ENCODE data around the gene ITGA11.

ITGA11 gene

GRCh38 chr15:68285259-68285980, 146.5 kb downstream of the ITGA11 start:
- no peak for DNase-seq

- no peak for DNase-seq
Measured at GRCh38 chr15:68284616-68285258, 147.2 kb downstream of the ITGA11 start.

- DNase-seq, result no peak
Measured at GRCh38 chr15:68283401-68283800, 148.6 kb downstream of the ITGA11 start.

- no peak for DNase-seq
Measured at GRCh38 chr15:68281008-68281407, 151.0 kb downstream of the ITGA11 start.

- DNase-seq, result no peak
Measured at GRCh38 chr15:68279779-68280753, 151.9 kb downstream of the ITGA11 start.

- peak; percentile 45 for DNase-seq
Measured at GRCh38 chr15:68278595-68279405, 153.2 kb downstream of the ITGA11 start.

GRCh38 chr15:68278345-68278594, 153.7 kb downstream of the ITGA11 start:
- DNase-seq, result no peak

- peak; percentile 93 for DNase-seq
Measured at GRCh38 chr15:68277603-68278344, 154.2 kb downstream of the ITGA11 start, which contains the start of gene FEM1B. Gene FEM1B (plus strand): TSS chr15:68277745. CDS start chr15:68278418, 673 bp downstream.

GRCh38 chr15:68277131-68277602, 154.8 kb downstream of the ITGA11 start:
- DNase-seq, result peak; percentile 70

- DNase-seq, result no peak
Measured at GRCh38 chr15:68276668-68277067, 155.3 kb downstream of the ITGA11 start.

- no peak for DNase-seq
Measured at GRCh38 chr15:68275165-68275746, 156.7 kb downstream of the ITGA11 start.

GRCh38 chr15:68274201-68274848, 157.6 kb downstream of the ITGA11 start:
- DNase-seq, result no peak

- no peak for DNase-seq
Measured at GRCh38 chr15:68272721-68273271, 159.2 kb downstream of the ITGA11 start.

GRCh38 chr15:68271854-68272471, 160.0 kb downstream of the ITGA11 start:
- DNase-seq, result no peak

GRCh38 chr15:68268405-68268804, 163.6 kb downstream of the ITGA11 start:
- peak; percentile 8 for DNase-seq

GRCh38 chr15:68265674-68266073, 166.3 kb downstream of the ITGA11 start:
- no peak for DNase-seq

GRCh38 chr15:68265081-68265480, 166.9 kb downstream of the ITGA11 start:
- DNase-seq, result no peak

GRCh38 chr15:68264282-68264681, 167.7 kb downstream of the ITGA11 start:
- DNase-seq, result no peak

GRCh38 chr15:68262514-68263356, 169.2 kb downstream of the ITGA11 start:
- DNase-seq, result no peak
